ENCODE measurements around the gene GEMIN8. TPM values are rescaled to one million over a fixed set of nuclear protein-coding genes. Genes with fewer than 3 reads are reported as not detected.

The GEMIN8 gene
- total and polyA plus RNA-seq, 2 donors (not counting 1 experiment from before 2014, with no cell fraction given) = 20.6 to 26.1 TPM

- intact Hi-C loops (cut with micrococcal nuclease) = no loop called here
- H3K4me3 Mint-ChIP-seq = no peak overlapping the region
- no CpG with 5 or more reads among the region's 2 CpGs for WGBS (ENCODE audit: insufficient coverage)
Observed at GRCh38 chrX:14015294-14015693, 14.4 kb downstream of the GEMIN8 start.

GRCh38 chrX:14014526-14014925, 15.2 kb downstream of the GEMIN8 start:
- Histone ChIP-seq H3K79me2 (ENCODE audit: control insufficient read depth, insufficient read depth, low read length) (no peaks in the 10 kb centered on the region), H2AFZ (ENCODE audit: insufficient read depth, low read depth, low read length, poor library complexity, severe bottlenecking) (no peak overlapping the region), H3K27ac (ENCODE audit: low read length in 2 of 2) (no peak overlapping the region), H3K9me3 (ENCODE audit: control extremely low read depth in 1 of 3, control insufficient read depth in 2 of 3, insufficient read depth in 1 of 3, low read length in 2 of 3) (no peaks in the 10 kb centered on the region), H3K9ac (ENCODE audit: low read length) (no peak overlapping the region), H3K4me2 (replicated peaks; ENCODE audit: low read depth, low read length, poor library complexity, severe bottlenecking) (no peak overlapping the region), H3K36me3 (replicated peaks in 1 of 2; ENCODE audit: control extremely low read depth in 1 of 2, control insufficient read depth in 1 of 2, extremely low read depth in 1 of 2, insufficient read depth in 2 of 2, low read length in 1 of 2) (peaks cover 1 to 11% of the 10 kb centered on the region in 2 experiments), H3K4me1 (ENCODE audit: control insufficient read depth in 2 of 2, insufficient read depth in 2 of 2, low read length in 2 of 2) (no peaks in the 10 kb centered on the region), H4K20me1 (ENCODE audit: control insufficient read depth, insufficient read depth, low read length, poor library complexity, severe bottlenecking) (no peaks in the 10 kb centered on the region), H3K4me3 (ENCODE audit: control extremely low read depth in 1 of 5, extremely low read depth in 1 of 5, insufficient read depth in 1 of 5, low read depth in 2 of 5, low read length in 4 of 5) (no peak overlapping the region), H3K27me3 (replicated peaks in 1 of 4; ENCODE audit: control extremely low read depth in 1 of 4, control insufficient read depth in 3 of 4, insufficient read depth in 4 of 4, low read length in 3 of 4) (no peaks in the 10 kb centered on the region)
- Mint-ChIP-seq H3K27ac (no peak overlapping the region), H3K27me3 (no peaks in the 10 kb centered on the region), H3K4me3 (no peak overlapping the region), H3K4me1 (no peaks in the 10 kb centered on the region), H3K9me3 (ENCODE audit: insufficient read depth) (no peaks in the 10 kb centered on the region)
- DNase-seq (no peak), ATAC-seq (ENCODE audit: low read depth) (no peak)
- 60% methylated on average over 2 of the region's 4 CpGs for WGBS (ENCODE audit: insufficient coverage)
- ChIA-PET CTCF (interaction anchor here (0.6 kb wide), 1 partner anchor 119 kb away, joined by 3 read pairs; no protein-coding TSS in a partner anchor), POLR2A (no interaction called here)
- intact Hi-C loops (cut with micrococcal nuclease) = no loop called here
- TF ChIP-seq CTCF (IDR thresholded peaks at IDR 0.05) = no peak
- TF ChIP-seq EZH2 (IDR thresholded peaks at IDR 0.05; ENCODE audit: borderline replicate concordance, insufficient read depth, low read depth, low read length, poor library complexity, severe bottlenecking) = no peak

More at GRCh38 chrX:14015294-14015693, 14.4 kb downstream of the GEMIN8 start:
- Mint-ChIP-seq H3K9me3 (ENCODE audit: insufficient read depth) (no peaks in the 10 kb centered on the region), H3K27me3 (no peaks in the 10 kb centered on the region), H3K4me1 (no peaks in the 10 kb centered on the region), H3K27ac (no peak overlapping the region)
- Histone ChIP-seq H3K27ac (ENCODE audit: low read length in 2 of 2) (no peak overlapping the region), H3K9ac (ENCODE audit: low read length) (no peak overlapping the region), H3K27me3 (replicated peaks in 1 of 4; ENCODE audit: control extremely low read depth in 1 of 4, control insufficient read depth in 3 of 4, insufficient read depth in 4 of 4, low read length in 3 of 4) (no peaks in the 10 kb centered on the region), H4K20me1 (ENCODE audit: control insufficient read depth, insufficient read depth, low read length, poor library complexity, severe bottlenecking) (no peaks in the 10 kb centered on the region), H3K4me1 (ENCODE audit: control insufficient read depth in 2 of 2, insufficient read depth in 2 of 2, low read length in 2 of 2) (no peaks in the 10 kb centered on the region), H3K36me3 (replicated peaks in 1 of 2; ENCODE audit: control extremely low read depth in 1 of 2, control insufficient read depth in 1 of 2, extremely low read depth in 1 of 2, insufficient read depth in 2 of 2, low read length in 1 of 2) (peaks cover 1 to 17% of the 10 kb centered on the region in 2 experiments), H3K79me2 (ENCODE audit: control insufficient read depth, insufficient read depth, low read length) (no peaks in the 10 kb centered on the region), H3K4me3 (ENCODE audit: control extremely low read depth in 1 of 5, extremely low read depth in 1 of 5, insufficient read depth in 1 of 5, low read depth in 2 of 5, low read length in 4 of 5) (no peak overlapping the region), H3K9me3 (ENCODE audit: control extremely low read depth in 1 of 3, control insufficient read depth in 2 of 3, insufficient read depth in 1 of 3, low read length in 2 of 3) (no peaks in the 10 kb centered on the region), H2AFZ (ENCODE audit: insufficient read depth, low read depth, low read length, poor library complexity, severe bottlenecking) (no peak overlapping the region), H3K4me2 (replicated peaks; ENCODE audit: low read depth, low read length, poor library complexity, severe bottlenecking) (no peak overlapping the region)
- CTCF ChIA-PET = interaction anchor here (1.5 kb wide), 1 partner anchor 508 kb away, joined by 5 read pairs; no protein-coding TSS in a partner anchor
- no peak for TF ChIP-seq EZH2 (IDR thresholded peaks at IDR 0.05; ENCODE audit: borderline replicate concordance, insufficient read depth, low read depth, low read length, poor library complexity, severe bottlenecking)
- no peak for TF ChIP-seq CTCF (IDR thresholded peaks at IDR 0.05)
- no peak for ATAC-seq (ENCODE audit: low read depth)
- POLR2A ChIA-PET = no interaction called here
- no peak for DNase-seq
